CD4-positive, alpha-beta T cell treated with Interleukin-17A for 1 hour (primary cell): Measurements from ENCODE around the gene KCNE1.
"Not testable (repeated sequence)": the region's sequence is repeated elsewhere in the genome, so short reads cannot be mapped to it uniquely, and the experiment has no call there.

Source experiments
- DNase-seq: peaks from one replicate; pipeline ENCODE4 v3.0.0-alpha.2; 2020

Gene KCNE1

GRCh38 chr21:34406676-34407075, 105.3 kb downstream of the KCNE1 start:
- not testable (repeated sequence) for DNase-seq

- not testable (repeated sequence) for DNase-seq
Measured at GRCh38 chr21:34406102-34406501, 105.9 kb downstream of the KCNE1 start.

- DNase-seq: not testable (repeated sequence)
Measured at GRCh38 chr21:34405686-34406085, 106.3 kb downstream of the KCNE1 start.

- not testable (repeated sequence) for DNase-seq
Measured at GRCh38 chr21:34404742-34405141, 107.3 kb downstream of the KCNE1 start.

GRCh38 chr21:34400522-34400921, 111.5 kb downstream of the KCNE1 start:
- not testable (repeated sequence) for DNase-seq
